ENCODE data around the gene UBE2O.

UBE2O gene

GRCh38 chr17:76382803-76383545 is 70.0 kb downstream of the UBE2O start:
- H3K27ac ChIP-seq (replicated peaks), result peak overlapping the region; percentile 46
- TF ChIP-seq SPI1 (IDR thresholded peaks at IDR 0.05; ENCODE audit: borderline replicate concordance, low read depth), result no peak
- no peak for TF ChIP-seq CTCF (IDR thresholded peaks at IDR 0.05; ENCODE audit: insufficient read depth, low read length)
- TF ChIP-seq REST (IDR thresholded peaks at IDR 0.05; ENCODE audit: insufficient replicate concordance, low read depth), result no peak
- TF ChIP-seq GABPA (IDR thresholded peaks at IDR 0.05; ENCODE audit: low read depth), result no peak
- no peak for TF ChIP-seq POLR2AphosphoS5 (IDR thresholded peaks at IDR 0.05; ENCODE audit: low read depth)
- peaks cover 7% of the 10 kb centered on the region for H3K27me3 ChIP-seq (ENCODE audit: insufficient read depth, poor library complexity, severe bottlenecking)
- peak overlapping the region; percentile 58 for H3K4me3 ChIP-seq (replicated peaks; ENCODE audit: insufficient read depth, low read length)
- peak in 1 of 2 experiments; percentile 61 for DNase-seq (ENCODE audit: low read depth in 1 of 2, low spot score in 1 of 2)

GRCh38 chr17:76382351-76382802 is 70.6 kb downstream of the UBE2O start:
- TF ChIP-seq GABPA (IDR thresholded peaks at IDR 0.05; ENCODE audit: low read depth) (no peak), SPI1 (IDR thresholded peaks at IDR 0.05; ENCODE audit: borderline replicate concordance, low read depth) (no peak)
- Histone ChIP-seq H3K4me3 (replicated peaks; ENCODE audit: insufficient read depth, low read length) (peak overlapping the region; percentile 58), H3K27ac (replicated peaks) (peak overlapping the region; percentile 46), H3K27me3 (ENCODE audit: insufficient read depth, poor library complexity, severe bottlenecking) (peaks cover 7% of the 10 kb centered on the region)
- peak in 1 of 2 experiments; percentile 8 for DNase-seq (ENCODE audit: low read depth in 1 of 2, low spot score in 1 of 2)

- TF ChIP-seq SPI1 (IDR thresholded peaks at IDR 0.05; ENCODE audit: borderline replicate concordance, low read depth) (no peak), CTCF (IDR thresholded peaks at IDR 0.05; ENCODE audit: insufficient read depth, low read length) (no peak), GABPA (IDR thresholded peaks at IDR 0.05; ENCODE audit: low read depth) (no peak), REST (IDR thresholded peaks at IDR 0.05; ENCODE audit: insufficient replicate concordance, low read depth) (no peak), POLR2AphosphoS5 (IDR thresholded peaks at IDR 0.05; ENCODE audit: low read depth) (no peak)
- Histone ChIP-seq H3K4me3 (replicated peaks; ENCODE audit: insufficient read depth, low read length) (peak overlapping the region; percentile 58), H3K27ac (replicated peaks) (peak overlapping the region; percentile 46), H3K27me3 (ENCODE audit: insufficient read depth, poor library complexity, severe bottlenecking) (peaks cover 7% of the 10 kb centered on the region)
- peak; percentile 76 to 85 for DNase-seq (ENCODE audit: low read depth in 1 of 2, low spot score in 1 of 2)
Observed at GRCh38 chr17:76381633-76382350, 71.2 kb downstream of the UBE2O start.

- DNase-seq (ENCODE audit: low read depth in 1 of 2, low spot score in 1 of 2), result no peak
- Histone ChIP-seq H3K4me3 (replicated peaks; ENCODE audit: insufficient read depth, low read length) (no peak overlapping the region), H3K27me3 (ENCODE audit: insufficient read depth, poor library complexity, severe bottlenecking) (no peaks in the 10 kb centered on the region), H3K27ac (replicated peaks) (no peak overlapping the region)
- TF ChIP-seq REST (IDR thresholded peaks at IDR 0.05; ENCODE audit: insufficient replicate concordance, low read depth) (no peak), POLR2AphosphoS5 (IDR thresholded peaks at IDR 0.05; ENCODE audit: low read depth) (no peak), GABPA (IDR thresholded peaks at IDR 0.05; ENCODE audit: low read depth) (no peak), SPI1 (IDR thresholded peaks at IDR 0.05; ENCODE audit: borderline replicate concordance, low read depth) (no peak), CTCF (IDR thresholded peaks at IDR 0.05; ENCODE audit: insufficient read depth, low read length) (no peak)
Observed at GRCh38 chr17:76379646-76380376, 73.1 kb downstream of the UBE2O start.

Measured in HL-60 (cell line).